SK-N-SH (cell line): ENCODE data around the gene CCDC188. TPM values are rescaled to one million over a fixed set of nuclear protein-coding genes. Genes with fewer than 3 reads are reported as not detected.

ENCODE experiments used
- CTCF ChIA-PET: fragments of 300-600, 350-600 bp; formaldehyde crosslinking; extraction: SDS; loops from one replicate; lab custom pipeline; 2021; lab: Yijun Ruan, JAX
- POLR2A ChIA-PET: fragments of 350-600 bp; sonication (Branson Sonifier 250); formaldehyde crosslinking; extraction: SDS; loops from one replicate; lab custom pipeline; 2020; ENCODE audit warnings: antibody characterized with exemption, inconsistent platforms; lab: Yijun Ruan, JAX
- DNase-seq: peaks from one replicate; pipeline ENCODE4 v3.0.0; 2012
- H2AFZ ChIP-seq: fragments of 200-600 bp; sonication (generic); 2 replicates; pipeline ENCODE4 v1.8.1; 2016; ENCODE audit warnings: antibody characterized with exemption, mild to moderate bottlenecking, low read depth
- H3F3A ChIP-seq: fragments of 200-600 bp; sonication (generic); replicated peaks from 2 replicates; pipeline ENCODE3; 2016; ENCODE audit warnings: antibody characterized with exemption, mild to moderate bottlenecking; ENCODE audit not compliant: insufficient read depth
- H3K27ac ChIP-seq, 2 experiments: fragments of 200-500 bp in 1 of 2; fragments of 200-600 bp in 1 of 2; sonication (Bioruptor generic) in 1 of 2; sonication (generic), shearing (Covaris generic) in 1 of 2; 2 replicates each; pipeline versions ENCODE4 v1.5.1 to v1.6.1; 2014 to 2016; ENCODE audit warnings: low read depth in 2 of 2, inconsistent platforms in 1 of 2, low read length in 1 of 2, mild to moderate bottlenecking in 1 of 2, mixed read lengths in 1 of 2
- H3K27me3 ChIP-seq: fragments of 200-600 bp; sonication (generic), shearing (Covaris generic); 2 replicates; pipeline ENCODE4 v1.6.1; 2016; ENCODE audit warnings: mixed run types; ENCODE audit not compliant: insufficient read depth
- H3K36me3 ChIP-seq, 2 experiments: fragments of 200-500 bp in 1 of 2; fragments of 200-600 bp in 1 of 2; sonication (Bioruptor generic) in 1 of 2; sonication (generic) in 1 of 2; replicated peaks in 1 of 2; 2 replicates each; pipeline versions ENCODE3 to v1.5.1; 2014 to 2016; ENCODE audit warnings: low read length in 1 of 2, mild to moderate bottlenecking in 1 of 2; ENCODE audit not compliant: insufficient read depth in 2 of 2, control insufficient read depth in 1 of 2
- H3K4me1 ChIP-seq, 2 experiments: fragments of 200-500 bp in 1 of 2; fragments of 200-600 bp in 1 of 2; sonication (Bioruptor generic) in 1 of 2; sonication (generic), shearing (Covaris generic) in 1 of 2; 2 replicates each; pipeline versions ENCODE4 v1.5.1 to v1.6.1; 2014 to 2016; ENCODE audit warnings: low read depth in 1 of 2, low read length in 1 of 2, mixed run types in 1 of 2; ENCODE audit not compliant: insufficient read depth in 2 of 2, control insufficient read depth in 1 of 2
- H3K4me2 ChIP-seq: fragments of 200-600 bp; sonication (generic), shearing (Covaris generic); 2 replicates; pipeline ENCODE4 v1.6.1; 2017; ENCODE audit warnings: mixed run types
- H3K4me3 ChIP-seq, 2 experiments: fragments of 200-500 bp in 1 of 2; fragments of 200-600 bp in 1 of 2; sonication (Bioruptor generic) in 1 of 2; sonication (generic), shearing (Covaris generic) in 1 of 2; 2 replicates each; pipeline versions ENCODE4 v1.5.1 to v1.8.1; 2014 to 2016; ENCODE audit warnings: low read depth in 2 of 2, inconsistent platforms in 1 of 2, low read length in 1 of 2, mild to moderate bottlenecking in 1 of 2, mixed read lengths in 1 of 2, moderate library complexity in 1 of 2
- H3K79me2 ChIP-seq: fragments of 200-600 bp; sonication (generic); 2 replicates; pipeline ENCODE4 v1.8.1; 2017; ENCODE audit warnings: mild to moderate bottlenecking; ENCODE audit not compliant: insufficient read depth
- H3K9ac ChIP-seq: fragments of 200-600 bp; sonication (generic); 2 replicates; pipeline ENCODE4 v1.6.1; 2017; ENCODE audit warnings: mixed run types
- H3K9me2 ChIP-seq: fragments of 200-600 bp; sonication (generic); 2 replicates; pipeline ENCODE4 v1.6.1; 2017; ENCODE audit warnings: mixed run types
- H3K9me3 ChIP-seq: fragments of 200-600 bp; sonication (generic); 2 replicates; pipeline ENCODE4 v1.6.1; 2017; ENCODE audit warnings: mixed run types, mild to moderate bottlenecking, moderate library complexity
- H4K20me1 ChIP-seq: fragments of 200-600 bp; sonication (generic); 2 replicates; pipeline ENCODE4 v1.6.1; 2017; ENCODE audit warnings: mild to moderate bottlenecking, mixed run types; ENCODE audit not compliant: insufficient read depth
- CHD2 ChIP-seq: fragments of 150-350 bp; IDR thresholded peaks from 2 replicates; pipeline ENCODE4 v1.6.1; 2018; ENCODE audit warnings: low read length; ENCODE audit not compliant: partially characterized antibody
- CTCF ChIP-seq: fragments of 200-600 bp; sonication (generic); IDR thresholded peaks from 2 replicates; pipeline ENCODE4 v1.6.1; 2017; ENCODE audit warnings: antibody characterized with exemption, mild to moderate bottlenecking, moderate library complexity
- ELF1 ChIP-seq: IDR thresholded peaks from 2 replicates; pipeline ENCODE4 v1.4.0; 2012
- EP300 ChIP-seq, 2 experiments: IDR thresholded peaks; 2 replicates each; pipeline versions ENCODE4 v1.4.0 to v1.6.1; 2012; ENCODE audit warnings: borderline replicate concordance in 1 of 2, low read depth in 1 of 2, low read length in 1 of 2
- EZH2phosphoT487 ChIP-seq: fragments of 200-600 bp; sonication (generic); IDR thresholded peaks from 2 replicates; pipeline ENCODE4 v1.6.1; 2017; ENCODE audit warnings: low read depth, mixed run types, mild to moderate bottlenecking, antibody characterized with exemption, moderate library complexity, borderline replicate concordance
- GABPA ChIP-seq: IDR thresholded peaks from 2 replicates; pipeline ENCODE4 v1.4.0; 2012; ENCODE audit warnings: low read depth, mild to moderate bottlenecking
- IRF3 ChIP-seq: fragments of 150-350 bp; IDR thresholded peaks from 2 replicates; pipeline ENCODE4 v1.6.1; 2016; ENCODE audit warnings: mild to moderate bottlenecking, low read depth, low read length
- JUND ChIP-seq: IDR thresholded peaks from 2 replicates; pipeline ENCODE4 v1.4.0; 2012
- MEF2A ChIP-seq: IDR thresholded peaks from 2 replicates; pipeline ENCODE4 v1.4.0; 2012; ENCODE audit warnings: low read depth, borderline replicate concordance
- MXI1 ChIP-seq: IDR thresholded peaks from 2 replicates; pipeline ENCODE4 v1.6.1; 2012; ENCODE audit warnings: mild to moderate bottlenecking, low read depth, low read length, improper control_type of control experiment
- NFIC ChIP-seq: IDR thresholded peaks from 2 replicates; pipeline ENCODE4 v1.4.0; 2012; ENCODE audit warnings: borderline replicate concordance
- NRF1 ChIP-seq: IDR thresholded peaks from 2 replicates; pipeline ENCODE4 v1.6.1; 2012; ENCODE audit warnings: low read depth, mild to moderate bottlenecking, low read length
- POLR2AphosphoS5 ChIP-seq: IDR thresholded peaks from 2 replicates; pipeline ENCODE4 v1.6.1; 2012; ENCODE audit warnings: low read depth, low read length
- RAD21 ChIP-seq: IDR thresholded peaks from 2 replicates; pipeline ENCODE4 v1.6.1; 2012; ENCODE audit warnings: mild to moderate bottlenecking, low read length
- RXRA ChIP-seq: IDR thresholded peaks from 2 replicates; pipeline ENCODE4 v1.4.0; 2012; ENCODE audit warnings: low read depth, mild to moderate bottlenecking, borderline replicate concordance
- SIN3A ChIP-seq: IDR thresholded peaks from 2 replicates; pipeline ENCODE4 v1.6.1; 2012; ENCODE audit warnings: low read depth, mild to moderate bottlenecking, low read length, moderate library complexity, borderline replicate concordance
- USF2 ChIP-seq: fragments of 150-350 bp; IDR thresholded peaks from 2 replicates; pipeline ENCODE4 v1.6.1; 2017; ENCODE audit warnings: antibody characterized with exemption, low read length, low read depth, borderline replicate concordance
- YY1 ChIP-seq: IDR thresholded peaks from 2 replicates; pipeline ENCODE4 v1.4.0; 2012; ENCODE audit warnings: low read depth, mild to moderate bottlenecking
- WGBS: methylation state at CpG from one replicate; pipeline ENCODE4 v1.1.6; 2017; ENCODE audit warnings: low lambda C conversion rate; 5-methylcytosine and 5-hydroxymethylcytosine counted together
- polyA plus RNA-seq, 3 experiments: library from polyadenylated mRNA; depleted of rRNA; stranded (reverse); fragments of >200 nt; gene quantifications; 2 replicates each; pipeline ENCODE4 v1.2.3, GENCODE V29; 2012
- TF ChIP-seq, protein P1 (sequence below): IDR thresholded peaks from 2 replicates; pipeline ENCODE4 v1.4.0; 2012; ENCODE audit warnings: low read depth, borderline replicate concordance
- TF ChIP-seq, protein P2 (sequence below): IDR thresholded peaks from 2 replicates; pipeline ENCODE4 v1.4.0; 2012; ENCODE audit warnings: low read depth, borderline replicate concordance

The CCDC188 gene
- polyA plus RNA-seq, 1 of the 3 experiments (the other 2 are of a cell fraction): 21.1 TPM

DNA sequence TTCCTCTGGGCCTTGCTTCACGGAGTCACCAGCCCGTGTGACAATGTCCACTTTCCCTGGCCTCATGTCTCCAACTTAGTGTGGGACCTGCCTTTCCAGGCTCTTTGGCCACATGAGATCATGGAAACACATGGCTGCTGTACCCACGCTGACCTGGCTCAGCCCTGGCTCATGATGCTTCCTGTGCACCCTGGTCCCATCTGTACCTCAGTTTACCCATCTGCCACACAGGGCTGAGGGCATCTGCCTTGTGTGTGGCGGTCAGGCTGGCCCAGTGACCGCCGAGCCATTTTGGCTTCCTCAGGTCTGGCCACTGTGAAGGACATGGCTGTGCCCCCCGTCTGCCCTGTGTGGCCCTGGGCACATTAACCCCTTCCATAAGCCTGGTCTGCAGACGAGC is 32.2 kb upstream of the CCDC188 start:
- H2AFZ ChIP-seq: no peak overlapping the region
- H3K79me2 ChIP-seq: no peaks in the 10 kb centered on the region
- H3K27me3 ChIP-seq: no peaks in the 10 kb centered on the region
- CTCF ChIA-PET: no interaction called here
- TF ChIP-seq USF2 (no peak), NRF1 (no peak), POLR2AphosphoS5 (no peak), CHD2 (no peak), MEF2A (no peak), SIN3A (no peak), IRF3 (no peak), GABPA (no peak), RAD21 (no peak), NFIC (no peak), YY1 (no peak), JUND (no peak), EP300 (IDR thresholded peaks at IDR 0.05; ENCODE audit: borderline replicate concordance in 1 of 2, low read depth in 1 of 2, low read length in 1 of 2) (no peak), CTCF (no peak), ELF1 (no peak), EZH2phosphoT487 (no peak), MXI1 (no peak), RXRA (no peak)
- TF ChIP-seq, protein P1, sequence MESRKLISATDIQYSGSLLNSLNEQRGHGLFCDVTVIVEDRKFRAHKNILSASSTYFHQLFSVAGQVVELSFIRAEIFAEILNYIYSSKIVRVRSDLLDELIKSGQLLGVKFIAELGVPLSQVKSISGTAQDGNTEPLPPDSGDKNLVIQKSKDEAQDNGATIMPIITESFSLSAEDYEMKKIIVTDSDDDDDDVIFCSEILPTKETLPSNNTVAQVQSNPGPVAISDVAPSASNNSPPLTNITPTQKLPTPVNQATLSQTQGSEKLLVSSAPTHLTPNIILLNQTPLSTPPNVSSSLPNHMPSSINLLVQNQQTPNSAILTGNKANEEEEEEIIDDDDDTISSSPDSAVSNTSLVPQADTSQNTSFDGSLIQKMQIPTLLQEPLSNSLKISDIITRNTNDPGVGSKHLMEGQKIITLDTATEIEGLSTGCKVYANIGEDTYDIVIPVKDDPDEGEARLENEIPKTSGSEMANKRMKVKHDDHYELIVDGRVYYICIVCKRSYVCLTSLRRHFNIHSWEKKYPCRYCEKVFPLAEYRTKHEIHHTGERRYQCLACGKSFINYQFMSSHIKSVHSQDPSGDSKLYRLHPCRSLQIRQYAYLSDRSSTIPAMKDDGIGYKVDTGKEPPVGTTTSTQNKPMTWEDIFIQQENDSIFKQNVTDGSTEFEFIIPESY: no peak
- TF ChIP-seq, protein P2, sequence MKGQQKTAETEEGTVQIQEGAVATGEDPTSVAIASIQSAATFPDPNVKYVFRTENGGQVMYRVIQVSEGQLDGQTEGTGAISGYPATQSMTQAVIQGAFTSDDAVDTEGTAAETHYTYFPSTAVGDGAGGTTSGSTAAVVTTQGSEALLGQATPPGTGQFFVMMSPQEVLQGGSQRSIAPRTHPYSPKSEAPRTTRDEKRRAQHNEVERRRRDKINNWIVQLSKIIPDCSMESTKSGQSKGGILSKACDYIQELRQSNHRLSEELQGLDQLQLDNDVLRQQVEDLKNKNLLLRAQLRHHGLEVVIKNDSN: no peak
- TF ChIP-seq, all 33 proteins: peak for 0
- Histone ChIP-seq H3K9me2 (no peaks in the 10 kb centered on the region), H4K20me1 (no peaks in the 10 kb centered on the region), H3K9ac (no peak overlapping the region), H3K4me2 (no peak overlapping the region), H3K36me3 (no peaks in the 10 kb centered on the region), H3K4me3 (no peak overlapping the region), H3K4me1 (no peaks in the 10 kb centered on the region), H3F3A (no peaks in the 10 kb centered on the region), H3K9me3 (no peaks in the 10 kb centered on the region), H3K27ac (no peak overlapping the region)
- WGBS: 63% methylated on average over 3 of the region's 8 CpGs
- POLR2A ChIA-PET: no interaction called here
- no peak for DNase-seq
